GM12891 (cell line): ENCODE data around the gene PTPN14.

Experiments
- DNase-seq: peaks from one replicate; pipeline ENCODE4 v3.0.0; 2011; ENCODE audit warnings: low spot score; ENCODE audit not compliant: insufficient read length
- FAIRE-seq: peaks from 2 replicates; lab custom pipeline; 2011; peaks lifted over from hg19 to GRCh38; lab: Jason Lieb, UNC
- PAX5 ChIP-seq: IDR thresholded peaks from 2 replicates; pipeline ENCODE4 v1.6.1; 2011; ENCODE audit warnings: low read length, moderate library complexity, mild to moderate bottlenecking; ENCODE audit not compliant: insufficient read depth, severe bottlenecking
- POLR2A ChIP-seq: IDR thresholded peaks from 2 replicates; pipeline ENCODE4 v1.6.1; 2011; ENCODE audit warnings: low read depth, low read length, control low read depth
- POLR2AphosphoS5 ChIP-seq: IDR thresholded peaks from 2 replicates; pipeline ENCODE4 v1.6.1; 2011; ENCODE audit warnings: low read depth, low read length, control low read depth
- POU2F2 ChIP-seq: IDR thresholded peaks from 2 replicates; pipeline ENCODE4 v1.6.1; 2011; ENCODE audit warnings: low read depth, mild to moderate bottlenecking, control low read depth, low read length, moderate library complexity
- SPI1 ChIP-seq: IDR thresholded peaks from 2 replicates; pipeline ENCODE4 v1.6.1; 2011; ENCODE audit warnings: low read depth, low read length, control low read depth
- TAF1 ChIP-seq: IDR thresholded peaks from 2 replicates; pipeline ENCODE4 v1.6.1; 2011; ENCODE audit warnings: low read depth, low read length, control low read depth

The PTPN14 gene

GRCh38 chr1:214569357-214570004 is 18.1 kb upstream of the PTPN14 start:
- TF ChIP-seq POU2F2 (no peak), PAX5 (no peak), SPI1 (no peak), POLR2AphosphoS5 (no peak), POLR2A (no peak), TAF1 (no peak)
- FAIRE-seq (no peak), DNase-seq (no peak)

DNA sequence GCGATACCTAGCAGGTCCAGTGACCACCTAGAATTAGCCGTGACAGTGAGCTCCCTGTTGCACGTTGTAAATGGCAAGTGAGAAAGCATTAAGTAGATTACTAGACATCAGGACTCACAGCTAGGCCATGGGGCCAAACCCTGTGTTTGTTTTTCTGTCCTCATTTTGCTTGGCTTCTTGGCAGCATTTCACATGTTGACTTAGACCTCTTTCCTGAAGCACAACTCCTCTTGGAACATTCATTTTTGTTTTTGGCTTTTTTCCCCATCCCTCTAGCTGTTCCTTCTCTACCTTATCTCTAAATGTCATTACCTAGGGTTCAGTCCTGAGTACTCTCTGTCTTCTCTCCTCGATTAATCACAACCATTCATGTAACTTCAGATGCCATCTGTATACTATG is 16.9 kb upstream of the PTPN14 start:
- no peak for DNase-seq
- TF ChIP-seq TAF1 = no peak
- TF ChIP-seq PAX5 = no peak
- no peak for TF ChIP-seq SPI1
- TF ChIP-seq POLR2AphosphoS5 = no peak
- no peak for TF ChIP-seq POU2F2
- TF ChIP-seq POLR2A = no peak
- no peak for FAIRE-seq

- TF ChIP-seq PAX5 = no peak
- TF ChIP-seq POU2F2 = no peak
- TF ChIP-seq POLR2A = no peak
- no peak for TF ChIP-seq SPI1
- no peak for TF ChIP-seq POLR2AphosphoS5
- no peak for TF ChIP-seq TAF1
- DNase-seq (no peak), FAIRE-seq (no peak)
Observed at GRCh38 chr1:214567481-214567980, 16.1 kb upstream of the PTPN14 start.

DNA sequence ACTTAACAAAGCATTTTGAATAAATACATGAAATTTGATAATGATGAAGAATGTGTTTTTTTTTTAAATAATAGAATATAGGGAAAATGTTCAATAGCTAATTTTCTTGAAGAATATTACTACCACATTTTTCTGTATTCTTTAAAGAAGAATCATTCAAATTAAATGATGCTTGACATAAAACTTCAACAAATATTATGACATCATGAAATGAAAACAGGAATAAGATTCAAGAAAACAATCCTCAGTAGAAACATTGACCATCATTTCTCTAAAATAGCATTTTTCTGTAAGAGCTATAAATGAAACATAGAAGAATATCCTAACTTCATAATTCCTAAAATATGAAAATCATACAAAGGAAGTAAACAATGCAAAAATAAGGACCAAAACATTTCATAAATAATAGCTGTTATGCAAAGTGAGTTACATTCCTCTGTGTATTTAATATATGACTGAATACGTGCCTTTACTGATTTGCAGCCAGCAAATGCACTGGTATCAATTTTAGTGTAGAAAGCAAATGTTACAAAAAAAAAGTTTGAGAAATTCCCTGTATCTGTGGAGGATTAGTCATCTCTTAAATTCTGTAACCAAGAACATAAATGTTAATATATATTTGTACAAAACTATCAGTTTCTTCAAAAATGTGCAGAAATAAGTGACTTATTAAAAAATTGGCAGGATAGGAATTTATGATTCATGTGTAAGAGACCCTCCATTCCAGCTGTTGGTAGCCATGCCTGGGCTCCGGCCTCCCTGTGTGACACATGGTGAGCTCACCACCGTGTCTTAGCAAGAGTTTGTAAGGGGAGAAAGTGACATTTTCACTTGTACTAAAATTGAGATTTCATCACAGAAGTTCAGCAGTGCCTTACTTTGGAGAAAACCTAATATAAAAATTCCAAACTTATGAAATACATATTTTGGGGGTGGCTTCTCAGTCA is 15.0 kb upstream of the PTPN14 start:
- DNase-seq = no peak
- no peak for FAIRE-seq

DNA sequence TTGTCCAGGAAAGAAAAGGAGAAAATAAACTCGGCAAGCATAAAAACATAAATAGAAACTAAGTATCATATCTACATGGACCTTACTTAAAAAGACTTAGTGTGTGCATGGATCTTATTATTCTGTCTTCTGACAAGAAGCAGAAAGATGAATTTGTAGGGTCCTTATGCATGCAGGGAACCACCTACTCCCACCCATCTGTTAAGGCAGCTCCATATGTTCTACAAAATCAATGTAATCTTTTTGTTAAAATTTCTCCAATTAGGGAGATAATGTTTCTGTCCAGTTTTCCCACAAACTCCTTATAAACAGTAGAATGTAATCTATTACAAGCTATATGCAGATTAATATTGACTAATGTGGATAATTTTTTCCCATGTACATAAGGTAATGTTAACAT is 13.9 kb upstream of the PTPN14 start:
- TF ChIP-seq TAF1 (no peak), PAX5 (no peak), POLR2A (no peak), POLR2AphosphoS5 (no peak), POU2F2 (no peak), SPI1 (no peak)
- no peak for FAIRE-seq
- no peak for DNase-seq

More for the DNA sequence above, 15.0 kb upstream of the PTPN14 start:
- TF ChIP-seq POLR2AphosphoS5 (no peak), SPI1 (no peak), POU2F2 (no peak), PAX5 (no peak)

- TF ChIP-seq TAF1 (no peak), POU2F2 (no peak), POLR2AphosphoS5 (no peak), PAX5 (no peak), SPI1 (no peak), POLR2A (no peak)
- no peak for FAIRE-seq
- DNase-seq = no peak
Observed at GRCh38 chr1:214563881-214564280, 12.5 kb upstream of the PTPN14 start.

GRCh38 chr1:214557952-214558735 is 6.7 kb upstream of the PTPN14 start:
- TF ChIP-seq POLR2AphosphoS5 (no peak), SPI1 (peak; percentile 78)
- FAIRE-seq (peak; percentile 71), DNase-seq (no peak)

DNA sequence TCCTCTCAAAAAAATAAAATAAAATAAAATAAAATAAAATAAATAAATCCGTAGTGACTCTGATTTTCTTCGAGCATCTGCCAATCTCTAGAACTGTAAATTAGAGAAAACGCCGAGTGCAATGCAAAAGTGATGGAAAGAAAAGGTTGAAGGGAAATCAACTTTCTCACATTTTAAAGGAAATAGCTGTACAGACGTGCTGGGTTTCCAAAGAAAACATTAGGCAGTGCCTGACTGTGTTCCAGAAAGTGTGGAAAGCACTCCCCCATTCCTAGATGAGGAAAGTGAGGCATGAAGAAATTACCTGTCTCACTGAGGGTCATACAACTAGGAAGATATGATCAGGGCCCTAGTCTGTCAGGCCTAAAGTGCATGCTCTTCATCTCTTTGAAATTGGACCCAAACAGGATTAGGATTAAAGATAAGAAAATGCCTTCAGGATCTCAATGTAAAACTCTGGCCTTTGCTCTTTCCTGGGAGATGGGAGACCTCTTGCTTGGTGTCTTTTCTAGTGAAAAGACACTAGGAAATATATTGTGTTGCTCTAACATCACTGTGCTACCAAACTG is 1.8 kb upstream of the PTPN14 start:
- FAIRE-seq = no peak
- TF ChIP-seq POU2F2 (no peak), POLR2A (no peak), TAF1 (no peak), POLR2AphosphoS5 (no peak)
- no peak for DNase-seq

- peak; percentile 20 for DNase-seq
- TF ChIP-seq SPI1 (no peak), POLR2AphosphoS5 (no peak), PAX5 (no peak)
- FAIRE-seq = no peak
Observed at GRCh38 chr1:214552174-214552608, 789 bp upstream of the PTPN14 start.
